GM23338 (cell line): ENCODE measurements around the gene CDKL4. TPM values are rescaled to one million over a fixed set of nuclear protein-coding genes. Genes with fewer than 3 reads are reported as not detected.

Source experiments
- ATAC-seq: fragments of 200-7000 bp; cut with Tn5 transposase; 3 replicates; pipeline ENCODE4 v1.9.1; 2020
- DNase-seq: peaks from one replicate; pipeline ENCODE4 v3.0.0-alpha.2; 2015; ENCODE audit warnings: low spot score
- H2AFZ ChIP-seq: fragments of 200-600 bp; sonication (generic); 2 replicates; pipeline ENCODE4 v1.8.0; 2016; ENCODE audit warnings: antibody characterized with exemption, mild to moderate bottlenecking, moderate library complexity
- H3F3A ChIP-seq: fragments of 200-600 bp; sonication (generic); replicated peaks from 2 replicates; pipeline ENCODE4 v1.8.0; 2017; ENCODE audit warnings: antibody characterized with exemption, mixed run types, low read depth
- H3K27ac ChIP-seq: fragments of 200-600 bp; sonication (generic); 2 replicates; pipeline ENCODE4 v1.6.1; 2016; ENCODE audit warnings: low read depth
- H3K27me3 ChIP-seq: fragments of 200-600 bp; sonication (generic); 2 replicates; pipeline ENCODE4 v1.8.0; 2016; ENCODE audit warnings: mild to moderate bottlenecking, mixed run types, moderate library complexity; ENCODE audit not compliant: insufficient read depth
- H3K36me3 ChIP-seq: fragments of 200-600 bp; sonication (generic); 2 replicates; pipeline ENCODE4 v1.8.0; 2016; ENCODE audit warnings: mild to moderate bottlenecking; ENCODE audit not compliant: insufficient read depth
- H3K4me1 ChIP-seq: fragments of 200-600 bp; sonication (generic); 2 replicates; pipeline ENCODE4 v1.8.0; 2016; ENCODE audit warnings: mild to moderate bottlenecking, moderate library complexity; ENCODE audit not compliant: insufficient read depth
- H3K4me2 ChIP-seq: fragments of 200-600 bp; sonication (generic); 2 replicates; pipeline ENCODE4 v1.7.1; 2017; ENCODE audit warnings: mixed run types
- H3K4me3 ChIP-seq: fragments of 200-600 bp; sonication (generic); 2 replicates; pipeline ENCODE4 v1.6.1; 2016; ENCODE audit warnings: mixed run types
- H3K79me2 ChIP-seq: fragments of 200-600 bp; sonication (generic); replicated peaks from 2 replicates; pipeline ENCODE4 v1.8.0; 2017; ENCODE audit warnings: mild to moderate bottlenecking; ENCODE audit not compliant: insufficient read depth
- H3K9me2 ChIP-seq: fragments of 200-600 bp; sonication (generic); 2 replicates; pipeline ENCODE4 v1.8.0; 2017; ENCODE audit not compliant: insufficient read depth
- H4K20me1 ChIP-seq: fragments of 200-600 bp; sonication (generic); replicated peaks from 2 replicates; pipeline ENCODE4 v1.8.0; 2017; ENCODE audit warnings: mild to moderate bottlenecking; ENCODE audit not compliant: insufficient read depth
- H3K27ac Mint-ChIP-seq: 2 replicates; pipeline ENCODE4 v1.8.0; 2020; ENCODE audit warnings: inconsistent platforms, mild to moderate bottlenecking, moderate library complexity, mixed read lengths
- H3K27me3 Mint-ChIP-seq: 3 replicates; pipeline ENCODE4 v1.8.0; 2022; ENCODE audit warnings: low read depth, mild to moderate bottlenecking, moderate library complexity, mixed read lengths, inconsistent platforms; ENCODE audit not compliant: insufficient read depth, poor library complexity
- H3K36me3 Mint-ChIP-seq: 3 replicates; pipeline ENCODE4 v1.8.0; 2021; ENCODE audit warnings: low read depth, mild to moderate bottlenecking, inconsistent platforms, moderate library complexity, mixed read lengths
- H3K4me1 Mint-ChIP-seq: 3 replicates; pipeline ENCODE4 v1.8.0; 2020; ENCODE audit warnings: mild to moderate bottlenecking, inconsistent platforms, mixed read lengths
- H3K4me3 Mint-ChIP-seq: 3 replicates; pipeline ENCODE4 v1.8.0; 2021; ENCODE audit warnings: moderate library complexity, mild to moderate bottlenecking, inconsistent platforms, mixed read lengths
- H3K9me3 Mint-ChIP-seq: 3 replicates; pipeline ENCODE4 v1.8.0; 2020; ENCODE audit warnings: moderate library complexity, mild to moderate bottlenecking, inconsistent platforms, mixed read lengths
- CTCF ChIP-seq, 2 experiments: fragments of 200-600 bp in 1 of 2; sonication (generic) in 1 of 2; conservative IDR thresholded peaks; 2 replicates each; pipeline versions ENCODE4 v1.5.1 to v1.6.1; 2016 to 2017; ENCODE audit warnings: antibody characterized with exemption in 2 of 2, low read depth in 2 of 2, mild to moderate bottlenecking in 2 of 2, moderate library complexity in 1 of 2
- ETS1 ChIP-seq: IDR thresholded peaks from 2 replicates; pipeline ENCODE4 v1.6.1; 2016; ENCODE audit warnings: antibody characterized with exemption
- POLR2AphosphoS5 ChIP-seq: IDR thresholded peaks from 2 replicates; pipeline ENCODE4 v1.6.1; 2016; ENCODE audit warnings: antibody characterized with exemption, low read depth
- REST ChIP-seq: IDR thresholded peaks from one replicate; pipeline ENCODE4 v1.6.1; 2018; ENCODE audit warnings: antibody characterized with exemption; ENCODE audit not compliant: unreplicated experiment
- STAT1 ChIP-seq: IDR thresholded peaks from one replicate; pipeline ENCODE4 v1.6.1; 2016; ENCODE audit warnings: antibody characterized with exemption; ENCODE audit not compliant: unreplicated experiment
- ZNF114 ChIP-seq: fragments of 250-450 bp; sonication (Bioruptor Pico); IDR thresholded peaks from 2 replicates; pipeline ENCODE4 v1.5.0; 2020; ENCODE audit warnings: mild to moderate bottlenecking, moderate library complexity
- ZNF331 ChIP-seq: fragments of 250-450 bp; sonication (Bioruptor Pico); IDR thresholded peaks from 2 replicates; pipeline ENCODE4 v1.5.0; 2020; ENCODE audit warnings: low read depth, mild to moderate bottlenecking, moderate library complexity
- ZNF462 ChIP-seq: fragments of 250-450 bp; sonication (Bioruptor Pico); IDR thresholded peaks from 2 replicates; pipeline ENCODE4 v1.5.0; 2020; ENCODE audit warnings: mild to moderate bottlenecking, moderate library complexity
- polyA plus RNA-seq: library from polyadenylated mRNA; unstranded; fragments of >200 nt; fragmentation: Nextera tagmentation; extraction: Ambion mirVana; gene quantifications from 2 replicates; pipeline ENCODE4 v1.2.1, GENCODE V29; 2016
- total RNA-seq: library from RNA; depleted of rRNA; stranded (reverse); fragments of >200 nt; shearing (Covaris generic); gene quantifications from 2 replicates; pipeline ENCODE4 v1.2.3, GENCODE V29; 2014

Gene CDKL4
- total and polyA plus RNA-seq, 2 experiments from 2014 or later, result 0.24 TPM; not detected in 1

- TF ChIP-seq REST (no peak), ETS1 (no peak)
These were observed 62.5 kb downstream of the CDKL4 start (continued) for GRCh38 chr2:39181297-39181696.

GRCh38 chr2:39179974-39180960, 63.5 kb downstream of the CDKL4 start:
- DNase-seq (no peak), ATAC-seq (peak; percentile 43; the same call in 2 of the 3 replicates)
- H2AFZ ChIP-seq, result peak overlapping the region; percentile 38; the same call in 1 of the 2 replicates
- H3K4me1 ChIP-seq, result peaks cover 9% of the 10 kb centered on the region
- H3K27ac ChIP-seq, result 0 out of 2 replicates have a peak overlapping the region, but pooled peaks have one; percentile 50
- peaks cover 14% of the 10 kb centered on the region; the same call in 1 of the 2 replicates for H3K9me2 ChIP-seq
- H3K4me1 Mint-ChIP-seq, result peaks cover 6% of the 10 kb centered on the region
- no peaks in the 10 kb centered on the region for H3K9me3 Mint-ChIP-seq
- H3K27me3 ChIP-seq, result no peaks in the 10 kb centered on the region
- H3K27me3 Mint-ChIP-seq, result peaks cover 1% of the 10 kb centered on the region
- no peaks in the 10 kb centered on the region for H3K79me2 ChIP-seq
- H3K4me3 ChIP-seq, result no peak overlapping the region
- no peaks in the 10 kb centered on the region for H3K36me3 Mint-ChIP-seq
- no peaks in the 10 kb centered on the region for H4K20me1 ChIP-seq
- no peak overlapping the region for H3K27ac Mint-ChIP-seq
- H3K4me3 Mint-ChIP-seq, result no peak overlapping the region
- H3K36me3 ChIP-seq, result no peaks in the 10 kb centered on the region
- no peak overlapping the region for H3K4me2 ChIP-seq
- no peaks in the 10 kb centered on the region for H3F3A ChIP-seq
- TF ChIP-seq ZNF462 (CRISPR knock-in tag), result no peak
- TF ChIP-seq CTCF (conservative IDR thresholded peaks at IDR 0.05; ENCODE audit: low read depth in 2 of 2), result no peak
- TF ChIP-seq ZNF114 (CRISPR knock-in tag), result no peak
- no peak for TF ChIP-seq ZNF331 (CRISPR knock-in tag)
- TF ChIP-seq POLR2AphosphoS5, result no peak
- TF ChIP-seq STAT1, result no peak
- TF ChIP-seq ETS1, result no peak
